B cell (primary cell): ENCODE results near the gene FOXN1. TPM values are rescaled to one million over a fixed set of nuclear protein-coding genes. Genes with fewer than 3 reads are reported as not detected.

ENCODE experiments used
- ATAC-seq: fragments of 200-7000 bp; cut with Tn5 transposase; one replicate; pipeline ENCODE4 v1.10.0; 2021; ENCODE audit warnings: low read depth, mild to moderate bottlenecking, moderate number of reproducible peaks, moderate library complexity
- CTCF ChIA-PET: fragments of 350-600 bp; sonication (Branson Sonifier 250); formaldehyde crosslinking; loops from one replicate; lab custom pipeline; 2021; ENCODE audit warnings: antibody characterized with exemption, inconsistent platforms; lab: Charles Lee
- POLR2A ChIA-PET: fragments of 350-600 bp; sonication (Branson Sonifier 250); formaldehyde crosslinking; loops from one replicate; lab custom pipeline; 2021; ENCODE audit warnings: antibody characterized with exemption; lab: Charles Lee
- DNase-seq: peaks from one replicate; pipeline ENCODE4 v3.0.0; 2013
- H2AFZ ChIP-seq: 2 replicates; pipeline ENCODE4 v1.6.1; 2012; ENCODE audit warnings: mild to moderate bottlenecking, low read depth, low read length; ENCODE audit not compliant: insufficient read depth, poor library complexity, severe bottlenecking
- H3K27ac ChIP-seq, 2 donors: 1 replicate in 1 of 2; 2 replicates in 1 of 2; pipeline ENCODE4 v1.5.1; 2012 to 2013; ENCODE audit warnings: low read length in 2 of 2, mild to moderate bottlenecking in 2 of 2, moderate library complexity in 1 of 2
- H3K27me3 ChIP-seq, 4 experiments: fragments of 200-600 bp in 1 of 4; sonication (generic) in 1 of 4; replicated peaks in 1 of 4; 1 replicate in 2 of 4; 2 replicates in 2 of 4; pipeline versions ENCODE4 v1.6.1 to v1.7.0; 2013 to 2016; ENCODE audit warnings: low read length in 3 of 4, mild to moderate bottlenecking in 2 of 4, mixed read lengths in 1 of 4, moderate library complexity in 1 of 4; ENCODE audit not compliant: insufficient read depth in 4 of 4, control insufficient read depth in 3 of 4; ENCODE audit errors: control extremely low read depth in 1 of 4
- H3K36me3 ChIP-seq, 2 experiments: replicated peaks in 1 of 2; 1 replicate in 1 of 2; 2 replicates in 1 of 2; pipeline versions ENCODE4 v1.6.1 to v1.7.1; 2013; ENCODE audit warnings: low read length in 1 of 2; ENCODE audit not compliant: insufficient read depth in 2 of 2, control insufficient read depth in 1 of 2; ENCODE audit errors: control extremely low read depth in 1 of 2, extremely low read depth in 1 of 2
- H3K4me1 ChIP-seq, 2 donors: fragments of 200-600 bp in 1 of 2; sonication (generic) in 1 of 2; 1 replicate in 1 of 2; 2 replicates in 1 of 2; pipeline versions ENCODE4 v1.5.1 to v1.6.1; 2013 to 2017; ENCODE audit warnings: low read length in 2 of 2; ENCODE audit not compliant: control insufficient read depth in 2 of 2, insufficient read depth in 2 of 2
- H3K4me2 ChIP-seq: replicated peaks from 2 replicates; pipeline ENCODE3; 2012; ENCODE audit warnings: mild to moderate bottlenecking, low read depth, low read length; ENCODE audit not compliant: poor library complexity, severe bottlenecking
- H3K4me3 ChIP-seq, 5 experiments: fragments of 200-600 bp in 1 of 5; sonication (generic) in 1 of 5; 1 replicate in 3 of 5; 2 replicates in 2 of 5; pipeline versions ENCODE4 v1.5.1 to v1.7.0; 2011 to 2016; ENCODE audit warnings: low read length in 4 of 5, mild to moderate bottlenecking in 4 of 5, low read depth in 2 of 5, control low read depth in 1 of 5, moderate library complexity in 1 of 5; ENCODE audit not compliant: insufficient read depth in 1 of 5; ENCODE audit errors: control extremely low read depth in 1 of 5, extremely low read depth in 1 of 5
- H3K79me2 ChIP-seq: fragments of 200-600 bp; sonication (generic); one replicate; pipeline ENCODE4 v1.6.0; 2016; ENCODE audit warnings: low read length; ENCODE audit not compliant: control insufficient read depth, insufficient read depth
- H3K9ac ChIP-seq: fragments of 200-600 bp; sonication (generic); 2 replicates; pipeline ENCODE4 v1.6.1; 2017; ENCODE audit warnings: mild to moderate bottlenecking, low read length, moderate library complexity
- H3K9me3 ChIP-seq, 3 donors: one replicate each; pipeline versions ENCODE4 v1.6.1 to v1.7.1; 2013; ENCODE audit warnings: low read length in 2 of 3; ENCODE audit not compliant: control insufficient read depth in 2 of 3, insufficient read depth in 1 of 3; ENCODE audit errors: control extremely low read depth in 1 of 3
- H4K20me1 ChIP-seq: 2 replicates; pipeline ENCODE4 v1.6.0; 2012; ENCODE audit warnings: mild to moderate bottlenecking, low read length; ENCODE audit not compliant: insufficient read depth, control insufficient read depth, poor library complexity, severe bottlenecking
- H3K27ac Mint-ChIP-seq: one replicate; pipeline ENCODE4 v1.8.0; 2021; ENCODE audit warnings: mixed read lengths
- H3K27me3 Mint-ChIP-seq: one replicate; pipeline ENCODE4 v1.8.0; 2021; ENCODE audit warnings: mixed read lengths
- H3K4me1 Mint-ChIP-seq: one replicate; pipeline ENCODE4 v1.8.0; 2021; ENCODE audit warnings: mixed read lengths
- H3K4me3 Mint-ChIP-seq: one replicate; pipeline ENCODE4 v1.8.0; 2021; ENCODE audit warnings: mixed read lengths
- H3K9me3 Mint-ChIP-seq: one replicate; pipeline ENCODE4 v1.8.0; 2022; ENCODE audit warnings: mixed read lengths; ENCODE audit not compliant: insufficient read depth
- EZH2 ChIP-seq: IDR thresholded peaks from 2 replicates; pipeline ENCODE4 v1.6.1; 2012; ENCODE audit warnings: borderline replicate concordance, low read depth, mild to moderate bottlenecking, moderate library complexity, low read length; ENCODE audit not compliant: insufficient read depth, poor library complexity, severe bottlenecking
- WGBS: methylation state at CpG from one replicate; pipeline ENCODE4 v1.1.5; 2013; ENCODE audit warnings: missing lambda C conversion rate; ENCODE audit not compliant: insufficient coverage; 5-methylcytosine and 5-hydroxymethylcytosine counted together
- intact Hi-C: fragments of 100-400 bp; cut with micrococcal nuclease; formaldehyde crosslinking; loops from one replicate; pipeline ENCODE4 v1.10.0; 2022
- polyA plus RNA-seq: library from polyadenylated mRNA; depleted of rRNA; stranded (reverse); fragments of >200 nt; gene quantifications from 2 replicates; pipeline ENCODE4 v1.2.3, GENCODE V29; 2012
- total RNA-seq, 2 donors: library from RNA; stranded (reverse); fragments of 120-200 nt in 1 of 2; gene quantifications; 1 replicate in 1 of 2; 2 replicates in 1 of 2; pipeline versions ENCODE4 v1.2.3 to v1.2.4, GENCODE V29; 2013 to 2022
- TF ChIP-seq, protein P1 (sequence below): fragments of 200-600 bp; IDR thresholded peaks from one replicate; pipeline ENCODE4 v1.8.0; 2022; ENCODE audit warnings: antibody characterized with exemption, mild to moderate bottlenecking

FOXN1 gene
- total and polyA plus RNA-seq, 2 donors (not counting 1 experiment from before 2014, with no cell fraction given): not detected

DNA sequence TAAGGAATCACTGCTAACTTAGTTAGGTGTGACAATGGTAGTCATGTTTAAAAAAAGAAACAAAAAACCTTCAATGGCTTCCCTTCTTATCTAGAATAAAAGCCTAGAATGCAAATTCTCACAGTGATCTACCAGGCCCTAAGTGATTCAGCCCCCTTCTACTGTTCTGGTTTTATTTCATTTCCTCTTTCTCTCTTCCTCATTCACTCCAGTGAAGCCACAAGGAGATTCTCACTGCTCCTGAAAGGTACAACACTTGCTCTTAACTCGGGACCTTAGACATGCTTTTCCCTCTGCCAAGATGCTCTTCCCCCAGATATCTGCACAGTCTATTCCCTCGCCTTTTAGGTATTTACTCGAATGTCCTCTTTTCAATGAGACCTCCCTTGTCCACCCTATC is 61.5 kb downstream of the FOXN1 start:
- H3K9me3 Mint-ChIP-seq: no peaks in the 10 kb centered on the region
- DNase-seq: peak; percentile 77

DNA sequence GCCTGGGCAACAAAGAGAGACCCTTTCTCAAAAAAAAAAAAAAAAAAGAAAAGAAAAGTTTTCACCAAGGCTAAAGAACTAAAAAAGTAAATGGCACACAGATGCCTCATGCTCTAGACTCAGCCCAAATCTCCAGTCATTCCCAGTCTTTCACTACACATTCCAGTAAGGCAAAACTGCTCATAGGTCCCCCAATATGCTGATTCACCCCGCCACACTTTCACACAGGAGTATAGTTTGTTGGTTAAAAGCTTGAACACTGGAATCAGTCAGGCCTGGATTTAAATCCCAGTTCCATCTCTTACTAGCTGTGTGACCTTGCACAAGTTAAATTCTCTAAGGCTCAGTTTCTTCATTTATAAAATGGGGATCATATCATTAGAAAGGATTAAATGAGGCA is 63.3 kb downstream of the FOXN1 start:
- Mint-ChIP-seq H3K4me1 (peaks cover 59% of the 10 kb centered on the region), H3K27me3 (no peaks in the 10 kb centered on the region), H3K4me3 (peak overlapping the region; percentile 59), H3K27ac (peak overlapping the region; percentile 42), H3K9me3 (no peaks in the 10 kb centered on the region)
- no peaks in the 10 kb centered on the region for H3K27me3 ChIP-seq
- H4K20me1 ChIP-seq: peaks cover 22% of the 10 kb centered on the region
- DNase-seq (no peak), ATAC-seq (no peak)
- peaks cover 0 to 9% of the 10 kb centered on the region in 2 experiments for H3K36me3 ChIP-seq
- intact Hi-C loops: no loop called here
- H3K79me2 ChIP-seq: peaks cover 63% of the 10 kb centered on the region
- H3K9ac ChIP-seq: no peak overlapping the region
- WGBS: no CpG with 5 or more reads among the region's 1 CpG
- H3K4me1 ChIP-seq: peaks cover 42 to 65% of the 10 kb centered on the region in 2 donors
- TF ChIP-seq EZH2: no peak
- TF ChIP-seq, protein P1, sequence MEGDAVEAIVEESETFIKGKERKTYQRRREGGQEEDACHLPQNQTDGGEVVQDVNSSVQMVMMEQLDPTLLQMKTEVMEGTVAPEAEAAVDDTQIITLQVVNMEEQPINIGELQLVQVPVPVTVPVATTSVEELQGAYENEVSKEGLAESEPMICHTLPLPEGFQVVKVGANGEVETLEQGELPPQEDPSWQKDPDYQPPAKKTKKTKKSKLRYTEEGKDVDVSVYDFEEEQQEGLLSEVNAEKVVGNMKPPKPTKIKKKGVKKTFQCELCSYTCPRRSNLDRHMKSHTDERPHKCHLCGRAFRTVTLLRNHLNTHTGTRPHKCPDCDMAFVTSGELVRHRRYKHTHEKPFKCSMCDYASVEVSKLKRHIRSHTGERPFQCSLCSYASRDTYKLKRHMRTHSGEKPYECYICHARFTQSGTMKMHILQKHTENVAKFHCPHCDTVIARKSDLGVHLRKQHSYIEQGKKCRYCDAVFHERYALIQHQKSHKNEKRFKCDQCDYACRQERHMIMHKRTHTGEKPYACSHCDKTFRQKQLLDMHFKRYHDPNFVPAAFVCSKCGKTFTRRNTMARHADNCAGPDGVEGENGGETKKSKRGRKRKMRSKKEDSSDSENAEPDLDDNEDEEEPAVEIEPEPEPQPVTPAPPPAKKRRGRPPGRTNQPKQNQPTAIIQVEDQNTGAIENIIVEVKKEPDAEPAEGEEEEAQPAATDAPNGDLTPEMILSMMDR: no peak
- H3K9me3 ChIP-seq: no peaks in the 10 kb centered on the region
- no peak overlapping the region for H3K27ac ChIP-seq
- H3K4me2 ChIP-seq: peak overlapping the region; percentile 87
- ChIA-PET CTCF (interaction anchor here (0.7 to 1.4 kb wide), 2 partner anchors 17 to 44 kb away, joined by 3 to 4 read pairs; no protein-coding TSS in a partner anchor), POLR2A (interaction anchor here (0.7 to 2.3 kb wide), 2 partner anchors 18 to 30 kb away, joined by 9 to 14 read pairs; partner anchors contain the start of gene UNC119)
- H2AFZ ChIP-seq: no peak overlapping the region
- no peak overlapping the region for H3K4me3 ChIP-seq

More for the DNA sequence above, 61.5 kb downstream of the FOXN1 start:
- intact Hi-C loops: loop anchor here (1.0 kb wide), 1 partner anchor 15 kb away; the partner anchor contains the start of gene UNC119
- ChIA-PET CTCF (interaction anchor here (1.2 to 2.1 kb wide), 2 partner anchors 10 to 79 kb away, joined by 3 to 6 read pairs; no protein-coding TSS in a partner anchor), POLR2A (interaction anchor here (1.6 kb wide), 1 partner anchor 20 kb away, joined by 3 read pairs; no protein-coding TSS in a partner anchor)
- Histone ChIP-seq H3K4me2 (peak overlapping the region; percentile 52), H3K36me3 (peaks cover 1 to 19% of the 10 kb centered on the region in 2 experiments), H4K20me1 (peaks cover 34% of the 10 kb centered on the region), H2AFZ (no peak overlapping the region), H3K79me2 (peaks cover 62% of the 10 kb centered on the region), H3K9me3 (no peaks in the 10 kb centered on the region), H3K27ac (peak overlapping the region; percentile 14 to 66), H3K27me3 (no peaks in the 10 kb centered on the region), H3K4me3 (peak overlapping the region in 1 of 5 experiments; percentile 34), H3K9ac (no peak overlapping the region), H3K4me1 (peaks cover 42 to 63% of the 10 kb centered on the region in 2 donors)
- ATAC-seq: peak; percentile 46
- H3K27ac Mint-ChIP-seq: peak overlapping the region; percentile 59
- peaks cover 54% of the 10 kb centered on the region for H3K4me1 Mint-ChIP-seq
- TF ChIP-seq EZH2: no peak
- TF ChIP-seq, protein P1: no peak
- no peaks in the 10 kb centered on the region for H3K27me3 Mint-ChIP-seq
- peak overlapping the region; percentile 59 for H3K4me3 Mint-ChIP-seq
- WGBS: 48% methylated on average over 3 of the region's 3 CpGs
